AG09309 (cell line): ENCODE measurements around the gene CNTN2.

Experiments
- DNase-seq: peaks from one replicate; pipeline ENCODE4 v3.0.0-alpha.2; 2010; ENCODE audit warnings: low read depth
- H3K4me3 ChIP-seq: 2 replicates; pipeline ENCODE4 v1.5.1; 2011; ENCODE audit warnings: mild to moderate bottlenecking, low read depth, low read length, moderate library complexity; ENCODE audit not compliant: control insufficient read depth
- TF ChIP-seq, protein P1 (sequence below): IDR thresholded peaks from 2 replicates; pipeline ENCODE4 v1.5.1; 2011; ENCODE audit warnings: mild to moderate bottlenecking, low read depth, low read length, inconsistent platforms; ENCODE audit not compliant: insufficient read depth, control insufficient read depth; ENCODE audit errors: missing control alignments

CNTN2 gene

DNA sequence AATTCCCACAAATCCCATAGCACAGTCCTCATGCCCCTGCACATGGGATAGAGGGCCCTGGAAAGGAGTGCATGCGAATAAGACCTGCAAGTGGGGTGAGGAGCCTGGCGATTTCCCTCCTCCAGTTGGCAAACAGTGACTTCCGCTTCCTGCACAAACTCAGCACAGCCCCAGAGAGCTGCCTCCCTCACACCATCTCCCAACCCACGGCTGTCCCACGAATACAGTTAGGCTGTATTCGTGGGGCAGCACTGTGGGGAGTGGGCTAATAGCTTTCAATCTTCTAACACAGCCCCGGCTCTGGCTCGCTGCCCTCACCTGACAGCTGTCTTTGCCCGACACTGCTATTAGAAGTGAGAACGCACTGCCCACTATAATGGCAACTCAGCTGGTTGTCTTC, 28.2 kb upstream of the CNTN2 start:
- DNase-seq, result no peak
- no peak overlapping the region for H3K4me3 ChIP-seq
- TF ChIP-seq, protein P1, sequence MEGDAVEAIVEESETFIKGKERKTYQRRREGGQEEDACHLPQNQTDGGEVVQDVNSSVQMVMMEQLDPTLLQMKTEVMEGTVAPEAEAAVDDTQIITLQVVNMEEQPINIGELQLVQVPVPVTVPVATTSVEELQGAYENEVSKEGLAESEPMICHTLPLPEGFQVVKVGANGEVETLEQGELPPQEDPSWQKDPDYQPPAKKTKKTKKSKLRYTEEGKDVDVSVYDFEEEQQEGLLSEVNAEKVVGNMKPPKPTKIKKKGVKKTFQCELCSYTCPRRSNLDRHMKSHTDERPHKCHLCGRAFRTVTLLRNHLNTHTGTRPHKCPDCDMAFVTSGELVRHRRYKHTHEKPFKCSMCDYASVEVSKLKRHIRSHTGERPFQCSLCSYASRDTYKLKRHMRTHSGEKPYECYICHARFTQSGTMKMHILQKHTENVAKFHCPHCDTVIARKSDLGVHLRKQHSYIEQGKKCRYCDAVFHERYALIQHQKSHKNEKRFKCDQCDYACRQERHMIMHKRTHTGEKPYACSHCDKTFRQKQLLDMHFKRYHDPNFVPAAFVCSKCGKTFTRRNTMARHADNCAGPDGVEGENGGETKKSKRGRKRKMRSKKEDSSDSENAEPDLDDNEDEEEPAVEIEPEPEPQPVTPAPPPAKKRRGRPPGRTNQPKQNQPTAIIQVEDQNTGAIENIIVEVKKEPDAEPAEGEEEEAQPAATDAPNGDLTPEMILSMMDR, result no peak

DNA sequence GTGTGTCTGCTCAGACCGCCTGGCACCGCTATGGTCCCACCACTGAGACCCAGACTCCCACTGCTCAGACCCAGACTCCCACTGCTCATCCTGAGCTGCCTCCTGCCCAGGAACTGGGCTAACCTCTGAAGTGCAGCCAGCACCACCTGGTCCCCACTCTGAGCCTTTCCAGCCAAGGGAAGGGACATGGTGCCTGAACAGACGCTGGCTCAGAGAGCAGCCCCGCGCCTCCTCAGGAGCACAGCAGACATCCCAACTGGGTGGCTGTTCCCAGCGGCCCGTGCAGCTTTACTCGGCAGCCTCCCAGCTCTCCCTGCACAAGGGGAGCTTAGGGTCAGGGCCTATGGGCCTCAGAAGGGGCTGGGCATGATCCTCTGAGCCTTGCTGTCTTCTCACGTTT, 27.8 kb upstream of the CNTN2 start:
- DNase-seq, result no peak
- TF ChIP-seq, protein P1, result no peak
- H3K4me3 ChIP-seq, result no peak overlapping the region

DNA sequence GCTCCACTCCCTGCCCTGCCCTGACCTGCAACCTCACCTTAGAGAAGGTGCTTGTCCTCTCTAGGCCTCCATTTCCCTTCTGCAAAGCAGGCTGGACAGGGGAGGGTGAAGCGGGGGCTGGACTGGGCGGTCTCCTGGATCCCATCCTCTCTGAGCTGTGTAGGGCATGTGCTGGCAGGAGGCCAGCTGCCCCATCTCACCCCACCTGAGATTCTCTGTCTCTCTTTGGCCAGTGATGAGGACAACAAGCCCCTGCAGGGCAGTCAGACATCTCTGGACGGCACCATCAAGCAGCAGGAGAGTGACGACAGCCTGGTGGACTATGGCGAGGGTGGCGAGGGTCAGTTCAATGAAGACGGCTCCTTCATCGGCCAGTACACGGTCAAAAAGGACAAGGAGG, 26.9 kb upstream of the CNTN2 start:
- no peak for DNase-seq
- TF ChIP-seq, protein P1, result no peak
- H3K4me3 ChIP-seq, result no peak overlapping the region

DNA sequence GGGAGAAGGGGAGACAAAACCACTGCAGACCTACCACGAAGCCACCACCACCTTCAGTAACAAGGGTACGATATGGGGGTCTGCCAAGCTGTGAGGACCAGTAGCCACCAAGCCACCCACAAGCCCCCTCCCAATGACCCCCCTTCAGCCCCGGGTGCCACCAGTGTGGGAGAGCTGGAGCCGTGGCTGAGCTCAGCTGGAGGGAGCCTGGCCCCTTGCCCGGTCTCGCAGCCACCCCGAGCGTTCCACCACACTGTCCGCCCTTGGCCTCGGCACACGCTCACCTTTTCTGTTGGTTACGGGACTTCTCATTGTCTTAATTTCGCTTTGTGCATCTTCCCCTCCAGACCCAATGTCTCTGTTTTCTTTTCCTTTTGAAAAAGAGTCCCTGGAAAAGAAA, 26.4 kb upstream of the CNTN2 start:
- DNase-seq, result no peak
- H3K4me3 ChIP-seq, result no peak overlapping the region
- TF ChIP-seq, protein P1, result no peak

DNA sequence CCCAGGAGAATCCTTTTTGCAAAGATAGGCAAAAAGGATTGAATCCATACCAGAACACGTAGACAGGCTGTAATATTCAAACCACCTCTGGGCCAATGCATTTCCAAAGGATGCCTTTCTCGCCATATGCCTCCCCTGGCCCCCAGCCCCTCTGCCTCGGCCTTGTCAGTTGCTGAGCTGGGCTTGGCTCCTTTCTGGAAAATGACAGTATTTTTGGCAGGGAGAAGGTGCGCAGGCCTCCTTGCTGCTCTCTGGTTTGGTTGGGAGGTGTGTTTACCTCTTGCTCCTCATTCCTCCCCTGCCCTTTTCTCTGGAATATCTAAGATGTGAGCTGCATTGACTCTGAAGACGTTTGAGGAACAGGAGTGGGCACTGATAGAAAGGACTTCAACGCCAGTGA, 26.0 kb upstream of the CNTN2 start:
- H3K4me3 ChIP-seq, result no peak overlapping the region
- TF ChIP-seq, protein P1, result no peak
- DNase-seq, result no peak

DNA sequence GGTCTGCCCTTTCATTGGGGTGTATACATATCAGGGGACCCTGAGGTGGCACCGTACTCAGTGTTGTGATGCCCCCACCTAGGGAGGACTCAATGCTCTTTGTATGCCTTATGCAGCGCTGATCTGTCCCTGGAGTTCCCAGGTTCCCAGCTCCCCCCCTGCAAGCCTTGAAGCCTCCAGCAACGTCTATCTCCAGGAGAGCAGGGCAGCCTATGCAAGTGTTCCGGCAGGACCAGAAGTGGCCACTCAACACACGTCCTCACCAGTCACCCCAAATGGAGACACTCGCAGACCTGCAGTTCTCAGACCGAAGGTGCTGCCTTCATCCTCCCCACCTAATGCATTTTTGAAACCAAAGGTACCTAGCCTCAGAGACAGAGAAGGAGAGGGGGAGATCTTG, 25.2 kb upstream of the CNTN2 start:
- DNase-seq, result no peak
- TF ChIP-seq, protein P1, result no peak
- no peak overlapping the region for H3K4me3 ChIP-seq

DNA sequence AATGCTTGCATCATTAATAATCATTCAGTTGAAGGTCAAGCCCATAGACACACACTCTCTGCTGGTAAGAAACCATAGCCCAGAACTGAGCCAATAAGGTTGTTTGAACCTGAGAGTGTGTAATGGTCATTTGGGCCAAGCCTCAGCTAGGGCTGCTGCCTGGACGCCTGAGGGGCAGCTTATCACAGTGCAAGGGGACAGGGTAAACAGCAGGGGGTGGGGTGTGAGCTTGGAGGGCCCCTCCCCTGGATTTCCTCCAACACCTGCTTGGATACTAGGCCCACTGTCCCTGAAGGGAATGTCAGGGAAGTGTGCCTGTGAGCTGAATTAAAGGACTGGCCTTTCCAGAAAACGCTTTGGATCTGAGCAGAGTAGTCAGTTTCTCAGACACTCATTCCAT, 24.6 kb upstream of the CNTN2 start:
- no peak overlapping the region for H3K4me3 ChIP-seq
- TF ChIP-seq, protein P1, result no peak
- DNase-seq, result no peak
